ENCODE measurements around the gene TMEM263. TPM values are rescaled to one million over a fixed set of nuclear protein-coding genes. Genes with fewer than 3 reads are reported as not detected.

Gene TMEM263
- polyA plus RNA-seq, 1 of the 3 experiments (the other 2 are of a cell fraction), result 16.9 TPM

DNA sequence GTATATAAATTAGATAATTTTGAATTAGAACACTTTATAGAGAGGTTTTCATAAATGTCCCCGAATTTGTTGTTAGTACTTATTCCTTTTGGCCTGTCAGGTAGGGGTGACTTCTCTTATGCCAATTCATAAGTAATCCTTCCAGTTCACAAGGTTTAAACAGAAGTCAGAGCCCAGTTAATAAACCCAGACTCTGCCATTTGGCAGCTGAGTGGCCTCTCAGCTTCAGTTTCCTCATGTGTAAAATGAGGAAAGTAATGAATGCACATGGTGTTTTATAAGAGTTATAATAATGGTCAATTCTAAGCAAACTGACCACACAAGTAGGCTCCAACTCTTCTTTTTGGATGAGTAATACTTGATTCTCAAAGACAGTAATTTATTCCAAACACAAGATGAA is 21.0 kb downstream of the TMEM263 start:
- TF ChIP-seq TCF12 (IDR thresholded peaks at IDR 0.05), result no peak
- TF ChIP-seq RCOR1 (IDR thresholded peaks at IDR 0.05; ENCODE audit: low read length), result no peak
- TF ChIP-seq, protein P1, sequence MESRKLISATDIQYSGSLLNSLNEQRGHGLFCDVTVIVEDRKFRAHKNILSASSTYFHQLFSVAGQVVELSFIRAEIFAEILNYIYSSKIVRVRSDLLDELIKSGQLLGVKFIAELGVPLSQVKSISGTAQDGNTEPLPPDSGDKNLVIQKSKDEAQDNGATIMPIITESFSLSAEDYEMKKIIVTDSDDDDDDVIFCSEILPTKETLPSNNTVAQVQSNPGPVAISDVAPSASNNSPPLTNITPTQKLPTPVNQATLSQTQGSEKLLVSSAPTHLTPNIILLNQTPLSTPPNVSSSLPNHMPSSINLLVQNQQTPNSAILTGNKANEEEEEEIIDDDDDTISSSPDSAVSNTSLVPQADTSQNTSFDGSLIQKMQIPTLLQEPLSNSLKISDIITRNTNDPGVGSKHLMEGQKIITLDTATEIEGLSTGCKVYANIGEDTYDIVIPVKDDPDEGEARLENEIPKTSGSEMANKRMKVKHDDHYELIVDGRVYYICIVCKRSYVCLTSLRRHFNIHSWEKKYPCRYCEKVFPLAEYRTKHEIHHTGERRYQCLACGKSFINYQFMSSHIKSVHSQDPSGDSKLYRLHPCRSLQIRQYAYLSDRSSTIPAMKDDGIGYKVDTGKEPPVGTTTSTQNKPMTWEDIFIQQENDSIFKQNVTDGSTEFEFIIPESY (IDR thresholded peaks at IDR 0.05; ENCODE audit: borderline replicate concordance, low read depth), result no peak
- no peak for TF ChIP-seq FOXM1 (IDR thresholded peaks at IDR 0.05; ENCODE audit: low read depth)
- no peak for TF ChIP-seq SMC3 (IDR thresholded peaks at IDR 0.05; ENCODE audit: low read depth, low read length)
- no peak for TF ChIP-seq EZH2phosphoT487 (IDR thresholded peaks at IDR 0.05; ENCODE audit: borderline replicate concordance, low read depth)
- TF ChIP-seq FOXJ3 (CRISPR knock-in tag; IDR thresholded peaks at IDR 0.05), result no peak
- TF ChIP-seq, protein P2, sequence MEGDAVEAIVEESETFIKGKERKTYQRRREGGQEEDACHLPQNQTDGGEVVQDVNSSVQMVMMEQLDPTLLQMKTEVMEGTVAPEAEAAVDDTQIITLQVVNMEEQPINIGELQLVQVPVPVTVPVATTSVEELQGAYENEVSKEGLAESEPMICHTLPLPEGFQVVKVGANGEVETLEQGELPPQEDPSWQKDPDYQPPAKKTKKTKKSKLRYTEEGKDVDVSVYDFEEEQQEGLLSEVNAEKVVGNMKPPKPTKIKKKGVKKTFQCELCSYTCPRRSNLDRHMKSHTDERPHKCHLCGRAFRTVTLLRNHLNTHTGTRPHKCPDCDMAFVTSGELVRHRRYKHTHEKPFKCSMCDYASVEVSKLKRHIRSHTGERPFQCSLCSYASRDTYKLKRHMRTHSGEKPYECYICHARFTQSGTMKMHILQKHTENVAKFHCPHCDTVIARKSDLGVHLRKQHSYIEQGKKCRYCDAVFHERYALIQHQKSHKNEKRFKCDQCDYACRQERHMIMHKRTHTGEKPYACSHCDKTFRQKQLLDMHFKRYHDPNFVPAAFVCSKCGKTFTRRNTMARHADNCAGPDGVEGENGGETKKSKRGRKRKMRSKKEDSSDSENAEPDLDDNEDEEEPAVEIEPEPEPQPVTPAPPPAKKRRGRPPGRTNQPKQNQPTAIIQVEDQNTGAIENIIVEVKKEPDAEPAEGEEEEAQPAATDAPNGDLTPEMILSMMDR (IDR thresholded peaks at IDR 0.05), result no peak
- TF ChIP-seq, protein P3, sequence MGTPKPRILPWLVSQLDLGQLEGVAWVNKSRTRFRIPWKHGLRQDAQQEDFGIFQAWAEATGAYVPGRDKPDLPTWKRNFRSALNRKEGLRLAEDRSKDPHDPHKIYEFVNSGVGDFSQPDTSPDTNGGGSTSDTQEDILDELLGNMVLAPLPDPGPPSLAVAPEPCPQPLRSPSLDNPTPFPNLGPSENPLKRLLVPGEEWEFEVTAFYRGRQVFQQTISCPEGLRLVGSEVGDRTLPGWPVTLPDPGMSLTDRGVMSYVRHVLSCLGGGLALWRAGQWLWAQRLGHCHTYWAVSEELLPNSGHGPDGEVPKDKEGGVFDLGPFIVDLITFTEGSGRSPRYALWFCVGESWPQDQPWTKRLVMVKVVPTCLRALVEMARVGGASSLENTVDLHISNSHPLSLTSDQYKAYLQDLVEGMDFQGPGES (IDR thresholded peaks at IDR 0.05; ENCODE audit: low read depth, low read length), result no peak
- TF ChIP-seq, protein P4, sequence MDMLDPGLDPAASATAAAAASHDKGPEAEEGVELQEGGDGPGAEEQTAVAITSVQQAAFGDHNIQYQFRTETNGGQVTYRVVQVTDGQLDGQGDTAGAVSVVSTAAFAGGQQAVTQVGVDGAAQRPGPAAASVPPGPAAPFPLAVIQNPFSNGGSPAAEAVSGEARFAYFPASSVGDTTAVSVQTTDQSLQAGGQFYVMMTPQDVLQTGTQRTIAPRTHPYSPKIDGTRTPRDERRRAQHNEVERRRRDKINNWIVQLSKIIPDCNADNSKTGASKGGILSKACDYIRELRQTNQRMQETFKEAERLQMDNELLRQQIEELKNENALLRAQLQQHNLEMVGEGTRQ (IDR thresholded peaks at IDR 0.05; ENCODE audit: borderline replicate concordance, low read depth, low read length), result no peak
- TF ChIP-seq, protein P5, sequence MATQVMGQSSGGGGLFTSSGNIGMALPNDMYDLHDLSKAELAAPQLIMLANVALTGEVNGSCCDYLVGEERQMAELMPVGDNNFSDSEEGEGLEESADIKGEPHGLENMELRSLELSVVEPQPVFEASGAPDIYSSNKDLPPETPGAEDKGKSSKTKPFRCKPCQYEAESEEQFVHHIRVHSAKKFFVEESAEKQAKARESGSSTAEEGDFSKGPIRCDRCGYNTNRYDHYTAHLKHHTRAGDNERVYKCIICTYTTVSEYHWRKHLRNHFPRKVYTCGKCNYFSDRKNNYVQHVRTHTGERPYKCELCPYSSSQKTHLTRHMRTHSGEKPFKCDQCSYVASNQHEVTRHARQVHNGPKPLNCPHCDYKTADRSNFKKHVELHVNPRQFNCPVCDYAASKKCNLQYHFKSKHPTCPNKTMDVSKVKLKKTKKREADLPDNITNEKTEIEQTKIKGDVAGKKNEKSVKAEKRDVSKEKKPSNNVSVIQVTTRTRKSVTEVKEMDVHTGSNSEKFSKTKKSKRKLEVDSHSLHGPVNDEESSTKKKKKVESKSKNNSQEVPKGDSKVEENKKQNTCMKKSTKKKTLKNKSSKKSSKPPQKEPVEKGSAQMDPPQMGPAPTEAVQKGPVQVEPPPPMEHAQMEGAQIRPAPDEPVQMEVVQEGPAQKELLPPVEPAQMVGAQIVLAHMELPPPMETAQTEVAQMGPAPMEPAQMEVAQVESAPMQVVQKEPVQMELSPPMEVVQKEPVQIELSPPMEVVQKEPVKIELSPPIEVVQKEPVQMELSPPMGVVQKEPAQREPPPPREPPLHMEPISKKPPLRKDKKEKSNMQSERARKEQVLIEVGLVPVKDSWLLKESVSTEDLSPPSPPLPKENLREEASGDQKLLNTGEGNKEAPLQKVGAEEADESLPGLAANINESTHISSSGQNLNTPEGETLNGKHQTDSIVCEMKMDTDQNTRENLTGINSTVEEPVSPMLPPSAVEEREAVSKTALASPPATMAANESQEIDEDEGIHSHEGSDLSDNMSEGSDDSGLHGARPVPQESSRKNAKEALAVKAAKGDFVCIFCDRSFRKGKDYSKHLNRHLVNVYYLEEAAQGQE (IDR thresholded peaks at IDR 0.05; ENCODE audit: low read depth, low read length), result no peak
- TF ChIP-seq NRF1 (IDR thresholded peaks at IDR 0.05; ENCODE audit: low read depth, low read length), result no peak
- TF ChIP-seq TAF1 (IDR thresholded peaks at IDR 0.05; ENCODE audit: borderline replicate concordance, low read depth, low read length), result no peak
- TF ChIP-seq YY1 (IDR thresholded peaks at IDR 0.05; ENCODE audit: low read depth), result no peak
- no peak for TF ChIP-seq GABPA (IDR thresholded peaks at IDR 0.05; ENCODE audit: low read depth)
- TF ChIP-seq SIN3A (IDR thresholded peaks at IDR 0.05; ENCODE audit: borderline replicate concordance, low read depth, low read length), result no peak
- no peak for TF ChIP-seq EP300 (IDR thresholded peaks at IDR 0.05; ENCODE audit: borderline replicate concordance in 1 of 2, low read depth in 1 of 2, low read length in 1 of 2)
- TF ChIP-seq FOSL2 (IDR thresholded peaks at IDR 0.05; ENCODE audit: borderline replicate concordance, low read depth), result no peak
- TF ChIP-seq RAD21 (IDR thresholded peaks at IDR 0.05; ENCODE audit: low read length), result no peak
- TF ChIP-seq CHD2 (IDR thresholded peaks at IDR 0.05; ENCODE audit: low read length, partially characterized antibody), result no peak
- no peaks in the 10 kb centered on the region for H3K9me2 ChIP-seq
- no peak overlapping the region for H3K4me3 ChIP-seq (ENCODE audit: low read depth in 2 of 2, low read length in 1 of 2)
- no peak overlapping the region for H2AFZ ChIP-seq (ENCODE audit: low read depth)
- H3K27me3 ChIP-seq (ENCODE audit: insufficient read depth), result no peaks in the 10 kb centered on the region
- no peak overlapping the region for H3K4me2 ChIP-seq
- peaks cover 8 to 18% of the 10 kb centered on the region in 2 experiments; a peak in 3 of 4 replicates for H3K4me1 ChIP-seq (ENCODE audit: control insufficient read depth in 1 of 2, insufficient read depth in 2 of 2, low read depth in 1 of 2, low read length in 1 of 2)
- DNase-seq, result no peak
- CTCF ChIA-PET, result interaction anchor here (0.6 to 2.5 kb wide), 3 partner anchors 21 to 179 kb away, joined by 3 to 8 read pairs (median 3); partner anchors contain the start of gene TMEM263
- WGBS (ENCODE audit: low lambda C conversion rate), result 86% methylated on average over 1 of the region's 1 CpG
- H4K20me1 ChIP-seq (ENCODE audit: insufficient read depth), result peaks cover 46% of the 10 kb centered on the region
- no peak overlapping the region for H3K9ac ChIP-seq
- H3F3A ChIP-seq (replicated peaks; ENCODE audit: insufficient read depth), result peaks cover 35% of the 10 kb centered on the region
- peaks cover 22% of the 10 kb centered on the region for H3K79me2 ChIP-seq (ENCODE audit: insufficient read depth)
- peaks cover 38 to 49% of the 10 kb centered on the region in 2 experiments for H3K36me3 ChIP-seq (replicated peaks in 1 of 2; ENCODE audit: control insufficient read depth in 1 of 2, insufficient read depth in 2 of 2, low read length in 1 of 2)
- peak overlapping the region in 1 of 2 experiments; percentile 33; a peak in 2 of 4 replicates for H3K27ac ChIP-seq (ENCODE audit: low read depth in 2 of 2, low read length in 1 of 2)
- no peaks in the 10 kb centered on the region for H3K9me3 ChIP-seq
- POLR2A ChIA-PET, result interaction anchor here (1.8 kb wide), 1 partner anchor 11 kb away, joined by 6 read pairs; the partner anchor contains the start of gene MTERF2
